GM08714 (cell line): Measurements from ENCODE around the gene TNPO1.

ENCODE experiments used
- H3K4me3 ChIP-seq: fragments of 200-500 bp; sonication (Bioruptor generic); 2 replicates; pipeline ENCODE4 v1.5.1; 2014; ENCODE audit warnings: mild to moderate bottlenecking, low read length, inconsistent platforms
- ZNF274 ChIP-seq: IDR thresholded peaks from 2 replicates; pipeline ENCODE4 v1.6.1; 2012; ENCODE audit warnings: mild to moderate bottlenecking, low read depth, low read length

Gene TNPO1

GRCh38 chr5:72951671-72952468 lies 135.4 kb downstream of the TNPO1 start:
- no peak overlapping the region for H3K4me3 ChIP-seq
- TF ChIP-seq ZNF274: no peak

GRCh38 chr5:72954389-72954788 lies 137.9 kb downstream of the TNPO1 start:
- H3K4me3 ChIP-seq: no peak overlapping the region
- no peak for TF ChIP-seq ZNF274

DNA sequence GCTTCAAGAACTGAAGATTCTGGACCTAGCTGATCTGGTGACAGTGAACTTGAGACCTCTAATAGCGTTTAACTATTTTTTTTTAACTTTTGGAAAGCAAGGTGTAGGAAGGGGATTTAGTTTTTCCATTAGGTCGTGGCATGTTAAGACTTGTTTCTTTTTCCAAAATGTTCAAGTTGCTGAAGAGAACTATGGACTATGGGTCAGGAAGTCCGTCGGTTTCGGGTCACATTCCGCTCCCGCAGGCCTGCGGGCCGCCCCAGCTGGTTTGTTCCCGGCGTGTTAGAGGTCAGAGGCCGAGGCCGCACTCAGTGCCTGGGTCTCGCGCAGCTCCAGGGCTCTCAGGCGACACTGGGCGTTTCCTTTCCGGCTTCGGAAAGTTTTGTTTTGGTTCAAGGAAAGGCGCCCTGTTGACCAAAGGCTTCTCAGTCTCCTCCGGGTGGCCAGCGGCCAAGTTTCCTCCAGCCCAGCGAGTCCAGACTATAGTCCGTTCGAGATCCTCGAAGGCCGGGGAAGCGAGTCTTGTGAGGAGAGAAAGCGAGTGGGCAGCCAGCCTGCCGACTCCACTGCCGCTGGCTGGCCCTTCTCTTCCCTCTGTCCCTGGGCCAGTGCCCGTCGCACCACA lies 138.8 kb downstream of the TNPO1 start:
- peak overlapping the region; percentile 63; the same call in 1 of the 2 replicates for H3K4me3 ChIP-seq
- no peak for TF ChIP-seq ZNF274

DNA sequence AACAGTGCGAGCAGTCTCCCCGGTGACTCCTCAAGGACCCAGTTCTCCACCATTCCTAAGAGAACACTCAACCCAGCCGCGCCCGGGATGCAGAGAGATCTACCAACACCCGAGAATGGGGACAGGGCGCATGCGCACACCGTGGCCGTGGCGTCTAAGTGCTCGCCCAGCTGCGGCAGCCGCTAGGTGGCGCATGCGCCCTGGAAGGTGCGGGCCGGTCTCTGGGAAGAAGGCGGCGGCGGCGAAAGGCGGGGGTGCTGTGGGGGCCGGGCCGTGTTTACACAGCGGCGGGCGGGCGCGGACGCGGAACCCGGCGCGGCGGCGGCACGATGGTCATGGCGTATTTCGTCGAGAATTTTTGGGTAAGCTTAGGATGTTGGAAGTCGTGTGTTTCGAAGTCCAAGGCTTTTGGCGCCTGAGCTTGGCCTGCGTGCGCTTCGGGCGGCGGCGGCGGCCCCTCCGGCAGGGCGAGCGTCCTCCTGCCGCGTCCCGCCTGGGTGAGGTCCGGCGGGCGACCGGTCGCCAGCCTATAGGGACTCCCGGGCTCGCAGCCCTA lies 139.4 kb downstream of the TNPO1 start, which contains the start of gene FCHO2:
TSS of gene FCHO2 (plus strand) at position 274 of the 556 bp plus-strand sequence. CDS start at position 330, 56 bp downstream.
- peak within 1 kb of the TSS; percentile 63 for H3K4me3 ChIP-seq
- TF ChIP-seq ZNF274: no peak

- TF ChIP-seq ZNF274: no peak
- peak overlapping the region; percentile 59 for H3K4me3 ChIP-seq
Measured at GRCh38 chr5:72956324-72957140, 140.1 kb downstream of the TNPO1 start.

GRCh38 chr5:72957337-72957736 lies 140.9 kb downstream of the TNPO1 start:
- no peak for TF ChIP-seq ZNF274
- H3K4me3 ChIP-seq: no peak overlapping the region

GRCh38 chr5:72959257-72959656 lies 142.8 kb downstream of the TNPO1 start:
- H3K4me3 ChIP-seq: no peak overlapping the region
- TF ChIP-seq ZNF274: no peak
